GM12878 (cell line): Measurements from ENCODE around the gene CELF2. TPM values are rescaled to one million over a fixed set of nuclear protein-coding genes. Genes with fewer than 3 reads are reported as not detected.

Source experiments
- ATAC-seq: fragments of 200-7000 bp; cut with Tn5 transposase; 3 replicates; pipeline ENCODE4 v1.9.1; 2020; ENCODE audit warnings: mild to moderate bottlenecking, moderate library complexity
- BruUV-seq: library from RNA; stranded (reverse); fragments of 400-500 nt; replicated peaks from 2 replicates; lab custom pipeline; 2021; lab: Mats Ljungman, UMichigan
- CTCF ChIA-PET: fragments of 300-600 bp; sonication (Branson Sonifier 250); formaldehyde crosslinking; extraction: SDS; loops from one replicate; lab custom pipeline; 2021; ENCODE audit warnings: inconsistent platforms; lab: Yijun Ruan, JAX
- POLR2A ChIA-PET: fragments of 350-600 bp; formaldehyde crosslinking; extraction: SDS; loops from one replicate; lab custom pipeline; 2021; ENCODE audit warnings: inconsistent platforms; lab: Charles Lee
- RAD21 ChIA-PET: fragments of 300-600 bp; sonication (Branson Sonifier 250); formaldehyde crosslinking; loops from one replicate; lab custom pipeline; 2023; ENCODE audit warnings: antibody characterized with exemption; ENCODE audit not compliant: unreplicated experiment; lab: Charles Lee
- SMC1A ChIA-PET: fragments of 300-600 bp; sonication (Branson Sonifier 250); formaldehyde crosslinking; loops from one replicate; lab custom pipeline; 2023; ENCODE audit not compliant: unreplicated experiment, uncharacterized antibody; lab: Charles Lee
- DNase-seq: peaks from one replicate; pipeline ENCODE4 v3.0.0-alpha.2; 2011; ENCODE audit warnings: low read depth, low spot score
- FAIRE-seq: peaks from 3 replicates; lab custom pipeline; 2011; peaks lifted over from hg19 to GRCh38; lab: Jason Lieb, UNC
- H2AFZ ChIP-seq: 2 replicates; pipeline ENCODE4 v1.6.0; 2011; ENCODE audit warnings: low read depth, low read length, control low read depth; ENCODE audit not compliant: control insufficient read depth
- H3K27ac ChIP-seq: 2 replicates; pipeline ENCODE4 v1.5.1; 2011; ENCODE audit warnings: control low read depth; ENCODE audit not compliant: control insufficient read depth, insufficient read depth
- H3K27me3 ChIP-seq, 2 experiments: replicated peaks in 1 of 2; 2 replicates each; pipeline versions ENCODE4 v1.6.0 to v1.6.1; 2011; ENCODE audit warnings: low read length in 1 of 2; ENCODE audit not compliant: control insufficient read depth in 2 of 2, insufficient read depth in 2 of 2
- H3K36me3 ChIP-seq, 2 experiments: 2 replicates each; pipeline ENCODE4 v1.5.1; 2011; ENCODE audit warnings: low read length in 1 of 2; ENCODE audit not compliant: control insufficient read depth in 2 of 2, insufficient read depth in 2 of 2
- H3K4me1 ChIP-seq: 2 replicates; pipeline ENCODE4 v1.6.1; 2011; ENCODE audit warnings: mild to moderate bottlenecking, low read length, moderate library complexity, mixed read lengths; ENCODE audit not compliant: control insufficient read depth, insufficient read depth
- H3K4me2 ChIP-seq: 2 replicates; pipeline ENCODE4 v1.6.0; 2011; ENCODE audit warnings: control low read depth; ENCODE audit not compliant: control insufficient read depth, insufficient read depth
- H3K4me3 ChIP-seq: fragments of 200-600 bp; sonication (generic); 2 replicates; pipeline ENCODE4 v1.5.1; 2016
- H3K79me2 ChIP-seq: 2 replicates; pipeline ENCODE4 v1.6.0; 2011; ENCODE audit warnings: low read length; ENCODE audit not compliant: control insufficient read depth, insufficient read depth
- H3K9ac ChIP-seq: 2 replicates; pipeline ENCODE4 v1.8.0; 2011; ENCODE audit warnings: low read length, control low read depth, mixed read lengths; ENCODE audit not compliant: control insufficient read depth, insufficient read depth
- H3K9me3 ChIP-seq: replicated peaks from 3 replicates; pipeline ENCODE4 v1.5.1; 2011; ENCODE audit warnings: mild to moderate bottlenecking, low read length; ENCODE audit not compliant: control insufficient read depth, insufficient read depth
- H4K20me1 ChIP-seq: 2 replicates; pipeline ENCODE4 v1.6.0; 2011; ENCODE audit not compliant: control insufficient read depth, insufficient read depth
- BCLAF1 ChIP-seq: fragments of 450-650 bp; IDR thresholded peaks from 2 replicates; pipeline ENCODE4 v1.6.1; 2017; ENCODE audit warnings: antibody characterized with exemption, mild to moderate bottlenecking, moderate library complexity
- CREB1 ChIP-seq: IDR thresholded peaks from 2 replicates; pipeline ENCODE4 v1.6.1; 2012; ENCODE audit warnings: low read depth, mild to moderate bottlenecking, inconsistent platforms
- NKRF ChIP-seq: fragments of 450-650 bp; conservative IDR thresholded peaks from 2 replicates; pipeline ENCODE4 v1.6.1; 2017; ENCODE audit warnings: mild to moderate bottlenecking, moderate library complexity
- NRF1 ChIP-seq: conservative IDR thresholded peaks from 2 replicates; pipeline ENCODE4 v1.6.1; 2011; ENCODE audit warnings: mild to moderate bottlenecking, low read depth, low read length, improper control_type of control experiment
- POU2F2 ChIP-seq: IDR thresholded peaks from 3 replicates; pipeline ENCODE4 v1.6.1; 2011; ENCODE audit warnings: low read depth, mild to moderate bottlenecking, low read length, borderline replicate concordance
- YBX1 ChIP-seq: fragments of 450-650 bp; IDR thresholded peaks from 2 replicates; pipeline ENCODE4 v1.6.1; 2016; ENCODE audit warnings: antibody characterized with exemption
- WGBS: methylation state at CpG from one replicate; pipeline ENCODE4 v1.1.6; 2016; ENCODE audit warnings: low lambda C conversion rate; ENCODE audit not compliant: insufficient replicate concordance, insufficient coverage; ENCODE audit errors: missing lambda C conversion rate; 5-methylcytosine and 5-hydroxymethylcytosine counted together
- in situ Hi-C: fragments of 300-500 bp; cut with MboI; formaldehyde crosslinking; loops from 9 replicates; pipeline ENCODE4 v1.14.3; 2018; ENCODE audit warnings: mixed read lengths
- intact Hi-C: fragments of 100-400 bp; cut with micrococcal nuclease; formaldehyde crosslinking; loops from one replicate; pipeline ENCODE4 v1.14.2; 2022; ENCODE audit not compliant: unreplicated experiment
- polyA plus RNA-seq, 11 experiments: library from polyadenylated mRNA; depleted of rRNA in 4 of 11; unstranded in 6 of 11; stranded (reverse) in 5 of 11; fragments of >200 nt; fragmentation: Nextera tagmentation in 4 of 11; fragmentation: Illumina TruSeq in 1 of 11; extraction: Ambion mirVana in 4 of 11; extraction: Trizol in 1 of 11; gene quantifications; 1 replicate in 1 of 11; 2 replicates in 10 of 11; pipeline versions ENCODE4 v1.2.1 to v1.2.3, GENCODE V29; 2011 to 2016; ENCODE audit warnings: inconsistent platforms in 2 of 11, missing spikeins in 2 of 11, low read depth in 1 of 11
- total RNA-seq, 4 experiments: library from RNA; depleted of rRNA in 3 of 4; stranded (reverse); fragments of >200 nt in 3 of 4; fragmentation: Illumina TruSeq in 1 of 4; extraction: Trizol in 1 of 4; gene quantifications; 2 replicates each; pipeline versions ENCODE4 v1.2.1 to v1.2.3, GENCODE V29; 2013 to 2021

CELF2 gene
- total and polyA plus RNA-seq, 10 of the 15 experiments (the other 5 are each of a cell fraction or from before 2014, with no cell fraction given), result 20.8 to 129 (median 86.3) TPM

- Histone ChIP-seq H3K9me3 (no peaks in the 10 kb centered on the region; the same call in 2 of the 3 replicates), H3K27ac (no peak overlapping the region), H3K79me2 (no peaks in the 10 kb centered on the region), H4K20me1 (no peaks in the 10 kb centered on the region), H3K27me3 (no peaks in the 10 kb centered on the region), H3K36me3 (no peaks in the 10 kb centered on the region), H3K4me1 (no peaks in the 10 kb centered on the region), H3K4me2 (no peak overlapping the region), H3K4me3 (no peak overlapping the region), H2AFZ (no peak overlapping the region), H3K9ac (no peak overlapping the region)
- ChIA-PET POLR2A (no interaction called here), RAD21 (no interaction called here), CTCF (no interaction called here), SMC1A (interaction anchor here (2.2 kb wide), 1 partner anchor 10 kb away, joined by 8 read pairs; no protein-coding TSS in a partner anchor)
- intact Hi-C loops (no loop called here), in situ Hi-C loops (no loop called here)
- DNase-seq, result no peak
- no peak for ATAC-seq
- no TSS peak for BruUV-seq
- no peak for FAIRE-seq
- WGBS, result 66% methylated on average over 2 of the region's 2 CpGs
- TF ChIP-seq POU2F2 (no peak), YBX1 (no peak), CREB1 (no peak), NRF1 (no peak), BCLAF1 (no peak), NKRF (no peak)
Observed at GRCh38 chr10:11135709-11136108, 118.0 kb downstream of the CELF2 start.
